HG02798 (cell line): ENCODE measurements around the gene ABCA4.

Experiments used
- ATAC-seq: cut with Tn5 transposase; IDR thresholded peaks from one replicate; pipeline ENCODE4 v1.9.1; 2021; ENCODE audit warnings: mild to moderate bottlenecking; ENCODE audit not compliant: unreplicated experiment, poor library complexity

Gene ABCA4

GRCh38 chr1:94125551-94126514 lies 4.9 kb upstream of the ABCA4 start:
- ATAC-seq, result no peak

GRCh38 chr1:94124538-94124937 lies 3.6 kb upstream of the ABCA4 start:
- no peak for ATAC-seq

- no peak for ATAC-seq
Measured at GRCh38 chr1:94122201-94122970, 1.4 kb upstream of the ABCA4 start.

- ATAC-seq, result no peak
Measured at GRCh38 chr1:94121411-94121821, 468 bp upstream of the ABCA4 start.

- no peak for ATAC-seq
Measured at GRCh38 chr1:94120570-94120901, 412 bp downstream of the ABCA4 start.

- ATAC-seq, result no peak
Measured at GRCh38 chr1:94119796-94120569, 965 bp downstream of the ABCA4 start.

- no peak for ATAC-seq
Measured at GRCh38 chr1:94119306-94119705, 1.6 kb downstream of the ABCA4 start.

GRCh38 chr1:94118471-94118870 lies 2.5 kb downstream of the ABCA4 start:
- no peak for ATAC-seq

- ATAC-seq, result no peak
Measured at GRCh38 chr1:94118013-94118412, 2.9 kb downstream of the ABCA4 start.

- no peak for ATAC-seq
Measured at GRCh38 chr1:94117259-94117851, 3.6 kb downstream of the ABCA4 start.

GRCh38 chr1:94115900-94116436 lies 5.0 kb downstream of the ABCA4 start:
- ATAC-seq, result no peak

GRCh38 chr1:94115254-94115899 lies 5.6 kb downstream of the ABCA4 start:
- ATAC-seq, result no peak

GRCh38 chr1:94113589-94114226 lies 7.2 kb downstream of the ABCA4 start:
- ATAC-seq, result no peak

- peak; percentile 70 for ATAC-seq
Measured at GRCh38 chr1:94111879-94112278, 9.1 kb downstream of the ABCA4 start.

GRCh38 chr1:94110946-94111740 lies 9.8 kb downstream of the ABCA4 start:
- ATAC-seq, result no peak

- no peak for ATAC-seq
Measured at GRCh38 chr1:94110021-94110761, 10.8 kb downstream of the ABCA4 start.

- no peak for ATAC-seq
Measured at GRCh38 chr1:94109478-94109877, 11.5 kb downstream of the ABCA4 start.

- no peak for ATAC-seq
Measured at GRCh38 chr1:94107141-94107540, 13.8 kb downstream of the ABCA4 start.
